ENCODE measurements around the gene DEPDC7.

DNA sequence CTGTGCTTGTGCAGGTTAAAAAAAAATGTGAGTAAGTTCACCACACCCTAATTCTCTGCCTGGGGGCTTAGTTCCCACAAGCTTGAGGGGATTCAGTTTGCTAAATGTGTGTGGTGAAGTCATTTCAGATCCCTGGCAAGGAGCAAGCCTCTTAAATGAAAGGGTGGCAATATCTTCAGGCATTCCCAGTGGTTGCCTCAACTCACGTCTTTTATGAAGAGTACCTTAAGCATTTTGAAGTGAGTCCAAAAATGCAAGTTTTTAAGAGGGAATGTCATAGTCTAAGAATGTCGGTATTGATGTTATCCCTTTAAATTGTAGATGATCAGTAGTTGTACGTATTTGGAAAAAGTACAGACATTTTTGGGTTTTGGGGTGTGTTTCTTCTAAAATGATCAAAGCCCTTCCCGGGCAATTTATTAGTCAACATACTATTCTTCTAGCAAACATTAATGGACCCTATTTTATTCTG, 28.6 kb downstream of the DEPDC7 start:
- TF ChIP-seq, protein P1, sequence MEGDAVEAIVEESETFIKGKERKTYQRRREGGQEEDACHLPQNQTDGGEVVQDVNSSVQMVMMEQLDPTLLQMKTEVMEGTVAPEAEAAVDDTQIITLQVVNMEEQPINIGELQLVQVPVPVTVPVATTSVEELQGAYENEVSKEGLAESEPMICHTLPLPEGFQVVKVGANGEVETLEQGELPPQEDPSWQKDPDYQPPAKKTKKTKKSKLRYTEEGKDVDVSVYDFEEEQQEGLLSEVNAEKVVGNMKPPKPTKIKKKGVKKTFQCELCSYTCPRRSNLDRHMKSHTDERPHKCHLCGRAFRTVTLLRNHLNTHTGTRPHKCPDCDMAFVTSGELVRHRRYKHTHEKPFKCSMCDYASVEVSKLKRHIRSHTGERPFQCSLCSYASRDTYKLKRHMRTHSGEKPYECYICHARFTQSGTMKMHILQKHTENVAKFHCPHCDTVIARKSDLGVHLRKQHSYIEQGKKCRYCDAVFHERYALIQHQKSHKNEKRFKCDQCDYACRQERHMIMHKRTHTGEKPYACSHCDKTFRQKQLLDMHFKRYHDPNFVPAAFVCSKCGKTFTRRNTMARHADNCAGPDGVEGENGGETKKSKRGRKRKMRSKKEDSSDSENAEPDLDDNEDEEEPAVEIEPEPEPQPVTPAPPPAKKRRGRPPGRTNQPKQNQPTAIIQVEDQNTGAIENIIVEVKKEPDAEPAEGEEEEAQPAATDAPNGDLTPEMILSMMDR (IDR thresholded peaks at IDR 0.05) = no peak
- TF ChIP-seq POLR2A (IDR thresholded peaks at IDR 0.05) (no peak), POLR2AphosphoS5 (IDR thresholded peaks at IDR 0.05) (no peak), EP300 (IDR thresholded peaks at IDR 0.05) (no peak)

Data from upper lobe of left lung (tissue), 4 donors.